ENCODE measurements around the gene PLK5. TPM values are rescaled to one million over a fixed set of nuclear protein-coding genes. Genes with fewer than 3 reads are reported as not detected.
"Not testable (repeated sequence)": the region's sequence is repeated elsewhere in the genome, so short reads cannot be mapped to it uniquely, and the experiment has no call there.

Gene PLK5
- total RNA-seq, 1 donor from 2014 or later = not detected

DNA sequence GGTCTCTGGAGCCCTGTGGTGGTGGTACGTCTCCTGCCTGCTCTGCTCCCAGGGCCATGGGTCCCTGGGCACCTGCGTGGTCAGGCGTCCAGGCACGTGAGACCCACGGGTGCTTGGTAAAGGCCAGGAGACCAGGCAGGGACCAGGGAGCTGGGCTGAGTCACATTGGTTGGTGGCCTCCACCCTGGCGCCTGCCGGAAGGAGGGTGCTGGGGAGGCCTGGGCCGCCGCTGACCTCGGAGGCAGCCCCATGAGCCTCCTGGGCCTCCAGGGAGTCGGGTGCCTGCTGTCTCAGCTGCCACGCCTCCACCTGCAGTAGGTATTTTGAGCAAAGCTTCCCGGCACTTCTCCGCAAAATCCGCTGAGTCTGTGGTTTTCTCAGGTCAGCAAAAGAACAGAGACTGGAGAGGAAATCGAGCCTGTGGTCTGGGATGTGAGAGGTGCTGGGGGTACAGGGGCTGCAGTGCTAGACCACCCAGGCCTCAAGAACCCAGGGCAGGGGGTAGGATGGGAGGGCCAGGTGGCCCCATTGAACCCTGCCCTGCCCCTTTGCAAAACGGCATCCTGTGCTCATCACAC, 3.6 kb upstream of the PLK5 start:
- no peak overlapping the region for H3K27ac Mint-ChIP-seq
- no peak for DNase-seq
- intact Hi-C loops (cut with micrococcal nuclease) = no loop called here
- no peak overlapping the region for H3K4me3 Mint-ChIP-seq
- no peaks in the 10 kb centered on the region for H3K9me3 Mint-ChIP-seq
- H3K27me3 Mint-ChIP-seq = peaks cover 17% of the 10 kb centered on the region
- H3K4me1 Mint-ChIP-seq = no peaks in the 10 kb centered on the region
- no peaks in the 10 kb centered on the region for H3K36me3 Mint-ChIP-seq (ENCODE audit: low read depth)

DNA sequence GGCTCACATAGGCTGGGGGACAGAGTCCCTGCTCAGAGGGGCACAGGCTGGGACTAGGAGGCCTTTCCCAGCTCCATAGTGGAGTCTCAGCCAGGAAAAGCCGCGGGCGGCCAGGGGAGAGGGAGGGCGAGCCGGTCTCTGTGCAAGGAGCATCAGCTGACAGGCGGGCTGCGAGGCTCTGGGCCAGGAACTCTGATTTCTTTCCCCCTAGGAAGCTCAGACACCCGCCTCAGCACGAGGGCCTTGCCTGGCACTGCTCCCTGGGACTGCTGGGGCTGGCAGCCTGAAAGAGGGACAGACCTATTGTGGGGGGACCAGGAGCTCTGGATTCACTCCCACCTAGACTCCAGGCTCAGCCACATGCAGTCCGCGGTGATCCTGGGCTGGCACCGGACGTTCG, 2.2 kb upstream of the PLK5 start:
- no peaks in the 10 kb centered on the region for H3K4me1 Mint-ChIP-seq
- intact Hi-C loops (cut with micrococcal nuclease) = no loop called here
- no peak overlapping the region for H3K4me3 Mint-ChIP-seq

DNA sequence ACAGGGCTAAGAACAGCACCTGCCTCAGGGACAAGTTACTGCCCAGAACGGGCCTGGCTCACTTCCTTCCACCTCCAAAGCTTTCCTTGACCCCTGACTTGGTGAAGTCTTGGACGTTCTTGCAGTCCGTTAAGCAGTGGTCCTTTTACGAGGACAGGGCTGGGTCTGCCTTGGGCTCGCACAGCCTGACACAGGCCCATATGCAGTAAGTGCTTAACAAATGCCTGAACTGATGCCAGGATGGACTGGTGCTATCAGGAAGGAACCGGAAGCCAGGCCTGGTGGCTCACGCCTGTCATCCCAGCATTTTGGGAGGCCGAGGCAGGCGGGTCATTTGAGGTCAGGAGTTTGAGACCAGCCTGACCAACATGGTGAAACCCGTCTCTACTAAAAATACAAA, 1.8 kb upstream of the PLK5 start:
- Mint-ChIP-seq H3K27me3 (peaks cover 20% of the 10 kb centered on the region), H3K4me1 (no peaks in the 10 kb centered on the region), H3K9me3 (no peaks in the 10 kb centered on the region), H3K4me3 (no peak overlapping the region), H3K27ac (no peak overlapping the region), H3K36me3 (ENCODE audit: low read depth) (no peaks in the 10 kb centered on the region)
- intact Hi-C loops (cut with micrococcal nuclease) = no loop called here
- DNase-seq = no peak

More for the DNA sequence above, 2.2 kb upstream of the PLK5 start:
- DNase-seq = no peak
- Mint-ChIP-seq H3K27me3 (peaks cover 20% of the 10 kb centered on the region), H3K27ac (no peak overlapping the region), H3K36me3 (ENCODE audit: low read depth) (no peaks in the 10 kb centered on the region), H3K9me3 (no peaks in the 10 kb centered on the region)

DNA sequence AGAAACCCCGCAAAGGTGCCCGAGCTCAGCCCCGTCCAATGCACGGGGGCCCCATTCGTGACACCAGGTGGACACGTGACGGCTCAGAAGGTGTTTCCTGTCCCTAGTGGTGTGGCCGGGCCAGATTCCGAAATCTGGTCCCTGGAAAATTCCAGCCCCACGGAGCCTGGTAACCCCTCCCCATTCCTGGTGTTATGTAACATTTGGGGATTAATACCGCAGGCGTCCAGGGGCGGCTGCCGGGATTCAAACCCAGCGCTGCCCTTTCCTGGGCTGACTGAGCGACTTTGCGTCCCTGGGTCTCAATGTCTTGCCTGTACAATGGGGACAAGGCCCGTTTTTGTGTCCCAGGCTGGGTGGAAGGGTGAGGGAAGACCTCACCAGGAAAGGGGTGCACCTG, 1.0 kb upstream of the PLK5 start:
- DNase-seq = no peak
- Mint-ChIP-seq H3K27me3 (peaks cover 20% of the 10 kb centered on the region), H3K9me3 (no peaks in the 10 kb centered on the region), H3K36me3 (ENCODE audit: low read depth) (no peaks in the 10 kb centered on the region), H3K4me1 (no peaks in the 10 kb centered on the region), H3K4me3 (no peak overlapping the region), H3K27ac (no peak overlapping the region)
- intact Hi-C loops (cut with micrococcal nuclease) = no loop called here

DNA sequence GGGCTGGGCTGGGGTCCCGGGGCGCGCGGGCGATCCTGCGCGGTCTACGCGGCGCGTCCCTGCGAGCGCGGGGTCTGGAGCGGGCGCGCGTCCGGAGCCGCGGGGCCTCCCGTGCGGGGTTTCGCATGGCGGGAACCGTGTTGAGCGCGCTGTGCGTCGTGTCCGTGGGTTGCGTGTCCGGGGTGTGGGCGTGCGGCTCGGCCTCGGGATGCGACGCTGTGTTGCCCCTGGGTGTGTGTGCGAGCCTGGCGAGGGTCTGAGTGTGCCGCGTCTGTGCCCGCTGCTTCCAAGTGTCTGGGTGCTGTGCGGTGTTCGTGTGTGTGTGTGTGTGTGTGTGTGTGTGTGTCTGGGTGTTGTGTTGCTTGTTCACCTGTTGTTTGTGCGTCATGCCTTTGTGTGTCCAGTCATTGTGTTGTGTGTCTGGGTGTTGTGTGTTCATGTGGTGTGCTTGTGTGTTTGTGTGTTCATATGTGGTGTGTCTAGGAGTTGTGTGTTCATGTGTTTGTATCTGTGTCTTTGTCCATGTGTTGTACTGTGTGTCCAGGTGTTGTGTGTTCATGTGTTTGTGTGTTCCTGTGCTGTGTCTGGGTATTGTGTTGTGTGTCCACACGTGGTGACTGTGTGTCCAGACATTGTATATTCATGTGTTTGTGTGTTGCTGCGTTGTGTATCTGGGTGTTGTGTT, 552 bp downstream of the PLK5 start:
- Mint-ChIP-seq H3K27ac (no peak overlapping the region), H3K36me3 (ENCODE audit: low read depth) (no peaks in the 10 kb centered on the region), H3K4me1 (no peaks in the 10 kb centered on the region), H3K9me3 (no peaks in the 10 kb centered on the region), H3K27me3 (peaks cover 20% of the 10 kb centered on the region), H3K4me3 (no peak overlapping the region)
- DNase-seq = no peak
- intact Hi-C loops (cut with micrococcal nuclease) = no loop called here

DNA sequence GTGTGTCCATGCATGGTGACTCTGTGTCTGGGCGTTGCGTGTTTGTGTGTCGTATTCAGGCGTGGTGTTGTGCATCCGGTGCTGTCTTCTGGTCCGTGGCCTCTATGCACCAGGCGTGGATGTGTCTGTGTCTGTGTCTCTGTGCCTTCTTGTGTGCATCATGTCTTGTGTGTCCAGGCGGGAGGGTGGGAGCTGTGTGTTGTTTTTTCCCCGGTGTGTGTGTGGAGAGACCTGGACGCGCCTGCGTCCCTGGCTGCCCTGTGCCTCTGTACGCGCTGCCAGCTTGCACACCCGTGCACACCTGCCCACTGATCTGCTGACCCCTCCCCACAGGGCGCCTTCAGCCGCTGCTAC, 1.1 kb downstream of the PLK5 start:
- Mint-ChIP-seq H3K36me3 (ENCODE audit: low read depth) (no peaks in the 10 kb centered on the region), H3K4me1 (no peaks in the 10 kb centered on the region), H3K27me3 (peaks cover 20% of the 10 kb centered on the region), H3K4me3 (no peak overlapping the region), H3K27ac (no peak overlapping the region), H3K9me3 (no peaks in the 10 kb centered on the region)
- DNase-seq = no peak
- intact Hi-C loops (cut with micrococcal nuclease) = no loop called here

DNA sequence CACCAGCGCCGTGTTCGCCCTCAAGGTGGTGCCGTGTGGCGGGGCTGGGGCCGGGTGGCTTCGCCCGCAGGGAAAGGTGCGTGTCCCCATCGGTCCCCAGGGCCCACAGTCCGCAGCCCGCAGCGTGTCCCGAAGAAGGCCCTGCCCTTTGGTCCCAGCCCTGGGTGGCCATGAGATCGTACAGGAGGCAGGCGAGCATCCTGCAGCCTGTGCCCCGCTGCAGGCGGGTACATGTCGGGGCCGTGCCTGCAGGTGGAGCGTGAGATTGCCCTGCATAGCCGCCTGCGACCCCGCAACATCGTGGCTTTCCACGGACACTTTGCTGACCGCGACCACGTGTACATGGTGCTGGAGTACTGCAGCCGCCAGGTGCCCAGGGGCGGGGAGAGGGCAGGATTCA, 1.5 kb downstream of the PLK5 start:
- DNase-seq = no peak
- H3K9me3 Mint-ChIP-seq = no peaks in the 10 kb centered on the region
- H3K27ac Mint-ChIP-seq = no peak overlapping the region
- intact Hi-C loops (cut with micrococcal nuclease) = no loop called here
- no peaks in the 10 kb centered on the region for H3K36me3 Mint-ChIP-seq (ENCODE audit: low read depth)
- H3K4me1 Mint-ChIP-seq = no peaks in the 10 kb centered on the region
- H3K4me3 Mint-ChIP-seq = no peak overlapping the region
- peaks cover 20% of the 10 kb centered on the region for H3K27me3 Mint-ChIP-seq

DNA sequence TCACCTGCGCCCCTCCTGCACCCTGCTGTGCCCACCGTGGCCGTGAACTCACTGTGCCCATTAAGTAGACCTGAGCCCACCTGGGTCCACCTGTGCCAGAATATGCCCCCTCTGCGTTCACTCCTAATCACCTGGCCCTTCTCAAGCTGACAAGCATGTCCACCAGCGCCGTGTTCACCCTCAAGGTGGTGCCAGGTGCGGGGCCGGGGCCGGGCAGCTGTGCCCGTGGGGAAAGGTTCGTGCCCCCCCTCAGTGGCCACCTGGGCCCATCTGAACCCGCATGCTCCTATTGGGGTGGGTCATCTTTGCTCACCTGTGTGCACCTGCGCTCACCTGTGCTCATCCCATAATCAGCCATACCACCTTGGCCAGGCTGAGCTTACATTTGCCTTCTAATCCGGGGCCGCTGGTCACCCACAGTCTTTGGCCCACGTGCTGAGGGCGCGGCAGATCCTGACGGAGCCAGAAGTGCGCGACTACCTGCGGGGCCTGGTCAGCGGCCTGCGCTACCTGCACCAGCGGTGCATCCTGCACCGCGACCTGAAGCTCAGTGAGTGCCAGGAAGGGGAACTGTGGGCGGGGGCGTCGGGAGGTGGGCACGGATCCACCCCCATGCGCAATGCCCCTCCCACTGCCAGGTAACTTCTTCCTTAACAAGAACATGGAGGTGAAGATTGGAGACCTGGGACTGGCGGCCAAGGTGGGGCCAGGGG, 2.3 kb downstream of the PLK5 start:
- H3K27ac Mint-ChIP-seq = no peak overlapping the region
- intact Hi-C loops (cut with micrococcal nuclease) = no loop called here
- DNase-seq = no peak
- H3K9me3 Mint-ChIP-seq = no peaks in the 10 kb centered on the region
- H3K4me1 Mint-ChIP-seq = no peaks in the 10 kb centered on the region
- no peak overlapping the region for H3K4me3 Mint-ChIP-seq
- H3K27me3 Mint-ChIP-seq = peaks cover 20% of the 10 kb centered on the region
- H3K36me3 Mint-ChIP-seq (ENCODE audit: low read depth) = no peaks in the 10 kb centered on the region

DNA sequence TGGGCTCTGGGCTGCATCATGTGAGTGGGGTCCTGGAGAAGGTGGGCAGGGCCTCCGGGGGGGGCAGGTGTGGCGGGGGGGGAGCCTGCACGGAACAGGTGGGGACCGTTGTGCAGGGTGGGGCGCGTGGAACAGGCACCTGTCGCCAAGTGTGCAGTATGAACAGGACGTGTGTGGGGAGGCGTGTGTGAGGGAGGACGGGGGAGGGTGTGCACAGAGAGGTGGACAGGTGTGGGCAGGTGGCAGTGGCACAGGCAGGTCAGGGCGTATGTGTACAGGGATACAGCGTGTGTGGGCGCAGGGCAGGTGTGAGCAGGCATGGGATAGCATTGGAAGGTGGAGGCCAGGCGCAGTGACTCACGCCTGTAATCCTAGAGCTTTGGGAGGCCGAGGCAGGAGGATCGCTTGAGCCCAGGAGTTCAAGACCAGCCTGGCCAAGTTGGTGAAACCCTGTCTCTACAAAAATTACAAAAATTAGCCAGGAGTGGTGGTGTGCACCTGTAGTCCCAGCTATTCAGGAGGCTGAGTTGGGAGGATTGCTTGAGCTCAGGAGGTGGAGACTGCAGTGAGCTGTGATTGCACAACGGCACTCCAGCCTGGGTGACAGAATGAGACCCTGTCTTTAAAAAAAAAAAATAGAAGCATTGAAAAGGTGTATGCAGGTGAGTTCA, 3.2 kb downstream of the PLK5 start:
- peaks cover 20% of the 10 kb centered on the region for H3K27me3 Mint-ChIP-seq
- intact Hi-C loops (cut with micrococcal nuclease) = no loop called here
- H3K4me3 Mint-ChIP-seq = no peak overlapping the region
- H3K27ac Mint-ChIP-seq = no peak overlapping the region
- DNase-seq = no peak
- no peaks in the 10 kb centered on the region for H3K4me1 Mint-ChIP-seq
- H3K9me3 Mint-ChIP-seq = no peaks in the 10 kb centered on the region
- H3K36me3 Mint-ChIP-seq (ENCODE audit: low read depth) = no peaks in the 10 kb centered on the region

DNA sequence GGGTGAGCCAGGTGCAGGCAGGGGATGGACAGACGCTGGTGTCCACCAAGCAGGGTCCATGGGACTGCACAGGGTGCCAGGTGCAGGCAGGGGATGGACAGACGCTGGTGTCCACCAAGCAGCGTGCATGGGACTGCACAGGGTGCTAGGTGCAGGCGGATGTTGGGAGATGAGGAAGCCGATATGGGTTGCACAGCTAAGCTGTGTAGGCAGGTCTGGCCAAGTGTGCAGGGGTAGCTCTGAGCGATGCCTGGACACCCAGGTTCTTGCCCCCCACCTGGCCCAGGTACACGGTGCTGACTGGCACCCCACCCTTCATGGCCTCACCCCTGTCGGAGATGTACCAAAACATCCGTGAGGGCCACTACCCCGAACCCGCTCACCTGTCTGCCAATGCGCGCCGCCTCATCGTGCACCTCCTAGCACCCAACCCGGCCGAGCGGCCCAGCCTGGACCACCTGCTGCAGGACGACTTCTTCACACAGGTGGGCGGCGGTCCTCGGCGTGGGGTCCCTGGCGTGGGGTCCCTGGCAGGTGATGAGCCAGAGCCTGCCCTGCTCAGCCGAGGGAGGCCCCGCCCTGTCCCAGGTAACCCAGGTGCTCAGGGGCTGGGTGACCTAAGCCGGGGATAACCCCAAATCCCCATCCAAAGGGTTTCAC, 3.9 kb downstream of the PLK5 start:
- Mint-ChIP-seq H3K36me3 (ENCODE audit: low read depth) (no peaks in the 10 kb centered on the region), H3K4me3 (no peak overlapping the region), H3K27ac (no peak overlapping the region), H3K4me1 (no peaks in the 10 kb centered on the region), H3K9me3 (no peaks in the 10 kb centered on the region), H3K27me3 (peaks cover 20% of the 10 kb centered on the region)
- intact Hi-C loops (cut with micrococcal nuclease) = no loop called here
- DNase-seq = no peak

DNA sequence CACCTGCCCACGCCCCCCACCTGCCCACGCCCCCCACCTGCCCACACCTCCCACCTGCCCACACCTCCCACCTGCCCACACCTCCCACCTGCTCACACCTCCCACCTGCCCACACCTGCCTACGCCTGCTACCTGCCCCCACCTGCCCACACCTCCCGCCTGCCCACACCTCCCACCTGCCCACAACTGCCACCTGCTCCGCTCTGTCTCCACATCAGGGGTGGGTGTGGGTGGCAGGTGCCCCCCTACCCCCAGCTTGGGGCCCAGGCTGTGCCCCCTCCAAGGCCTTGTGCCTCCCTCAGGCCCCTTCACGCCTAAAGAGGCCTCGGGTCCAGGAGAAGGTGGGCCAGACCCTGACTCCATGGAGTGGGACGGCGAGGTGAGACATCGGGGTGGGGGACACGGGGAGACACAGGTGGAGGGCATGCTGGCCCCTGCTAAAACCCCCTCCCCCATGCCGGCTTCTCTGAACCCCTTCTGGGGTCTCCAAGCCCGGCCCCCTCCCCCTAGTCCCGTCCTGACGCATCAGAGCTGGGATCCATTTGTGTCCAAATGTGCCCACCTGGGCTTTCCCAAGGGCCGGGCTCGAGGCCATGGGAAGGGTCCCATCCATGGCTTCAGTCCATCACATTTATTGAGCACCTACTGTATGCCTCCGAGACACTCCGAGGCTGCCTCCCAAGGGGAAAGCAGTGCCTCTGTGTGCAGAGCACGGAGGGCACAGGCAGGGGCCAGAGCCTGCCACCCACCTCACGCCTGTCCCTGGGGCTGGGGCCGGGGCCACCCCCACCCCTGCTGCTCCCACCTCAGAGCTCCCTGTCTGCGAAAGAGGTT, 4.9 kb downstream of the PLK5 start:
- Mint-ChIP-seq H3K9me3 (no peaks in the 10 kb centered on the region), H3K27me3 (peaks cover 13% of the 10 kb centered on the region), H3K4me3 (no peak overlapping the region), H3K4me1 (no peaks in the 10 kb centered on the region), H3K36me3 (ENCODE audit: low read depth) (no peaks in the 10 kb centered on the region), H3K27ac (no peak overlapping the region)
- no peak for DNase-seq
- intact Hi-C loops (cut with micrococcal nuclease) = no loop called here

DNA sequence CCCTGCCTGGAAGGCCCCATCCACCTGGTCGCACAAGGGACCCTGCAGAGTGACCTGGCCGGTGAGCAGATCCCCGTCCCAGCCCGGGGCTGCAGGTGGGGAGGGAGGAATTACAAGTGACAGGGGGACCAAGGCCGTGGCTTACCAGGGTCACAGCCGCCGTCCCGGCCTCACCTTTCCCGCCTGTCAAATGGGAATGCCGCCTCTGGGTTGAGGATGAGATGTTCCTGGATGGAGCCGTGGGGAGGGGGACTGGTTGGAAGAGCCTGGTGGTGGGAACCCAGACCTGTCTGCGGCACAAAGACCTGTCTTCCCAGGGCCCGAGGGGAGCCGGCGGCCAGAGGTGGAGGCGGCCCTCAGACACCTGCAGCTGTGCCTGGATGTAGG, 5.5 kb downstream of the PLK5 start:
- Mint-ChIP-seq H3K36me3 (ENCODE audit: low read depth) (no peaks in the 10 kb centered on the region), H3K9me3 (no peaks in the 10 kb centered on the region), H3K27me3 (peaks cover 11% of the 10 kb centered on the region), H3K27ac (no peak overlapping the region), H3K4me1 (no peaks in the 10 kb centered on the region), H3K4me3 (no peak overlapping the region)
- intact Hi-C loops (cut with micrococcal nuclease) = no loop called here
- DNase-seq = no peak

DNA sequence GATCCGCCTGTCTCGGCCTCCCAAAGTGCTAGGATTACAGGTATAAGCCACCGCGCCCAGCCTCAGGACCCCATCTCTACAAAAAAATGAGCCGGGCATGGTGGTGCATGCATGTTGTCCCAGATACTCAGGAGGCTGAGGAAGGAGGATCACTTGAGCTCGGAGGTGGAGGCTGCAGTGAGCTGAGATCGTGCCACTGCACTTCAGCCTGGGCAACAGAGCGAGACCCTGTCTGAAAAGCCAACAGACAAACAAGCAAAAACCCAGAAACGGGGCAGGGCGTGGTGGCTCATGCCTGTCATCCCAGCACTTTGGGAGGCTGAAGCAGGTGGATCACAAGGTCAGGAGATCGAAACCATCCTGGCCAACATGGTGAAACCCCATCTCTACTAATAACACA, 7.0 kb downstream of the PLK5 start:
- H3K9me3 Mint-ChIP-seq; H3K27me3 Mint-ChIP-seq; H3K4me1 Mint-ChIP-seq; DNase-seq; H3K36me3 Mint-ChIP-seq (ENCODE audit: low read depth); H3K27ac Mint-ChIP-seq; H3K4me3 Mint-ChIP-seq; intact Hi-C loops (cut with micrococcal nuclease): not testable (repeated sequence)

All from activated CD4-positive, alpha-beta T cell treated with anti-CD3 and anti-CD28 coated beads, Interleukin-2, amount 10 ng/mL, durations not matched to agents 24 days and 14 days (primary cell).